ENCODE measurements around the gene ZSWIM8. TPM values are rescaled to one million over a fixed set of nuclear protein-coding genes. Genes with fewer than 3 reads are reported as not detected.
A peak's percentile ranks its signal among the peaks of the same experiment; 100 is the strongest.
"Not testable (repeated sequence)": the region's sequence is repeated elsewhere in the genome, so short reads cannot be mapped to it uniquely, and the experiment has no call there.

Gene ZSWIM8, protein sequence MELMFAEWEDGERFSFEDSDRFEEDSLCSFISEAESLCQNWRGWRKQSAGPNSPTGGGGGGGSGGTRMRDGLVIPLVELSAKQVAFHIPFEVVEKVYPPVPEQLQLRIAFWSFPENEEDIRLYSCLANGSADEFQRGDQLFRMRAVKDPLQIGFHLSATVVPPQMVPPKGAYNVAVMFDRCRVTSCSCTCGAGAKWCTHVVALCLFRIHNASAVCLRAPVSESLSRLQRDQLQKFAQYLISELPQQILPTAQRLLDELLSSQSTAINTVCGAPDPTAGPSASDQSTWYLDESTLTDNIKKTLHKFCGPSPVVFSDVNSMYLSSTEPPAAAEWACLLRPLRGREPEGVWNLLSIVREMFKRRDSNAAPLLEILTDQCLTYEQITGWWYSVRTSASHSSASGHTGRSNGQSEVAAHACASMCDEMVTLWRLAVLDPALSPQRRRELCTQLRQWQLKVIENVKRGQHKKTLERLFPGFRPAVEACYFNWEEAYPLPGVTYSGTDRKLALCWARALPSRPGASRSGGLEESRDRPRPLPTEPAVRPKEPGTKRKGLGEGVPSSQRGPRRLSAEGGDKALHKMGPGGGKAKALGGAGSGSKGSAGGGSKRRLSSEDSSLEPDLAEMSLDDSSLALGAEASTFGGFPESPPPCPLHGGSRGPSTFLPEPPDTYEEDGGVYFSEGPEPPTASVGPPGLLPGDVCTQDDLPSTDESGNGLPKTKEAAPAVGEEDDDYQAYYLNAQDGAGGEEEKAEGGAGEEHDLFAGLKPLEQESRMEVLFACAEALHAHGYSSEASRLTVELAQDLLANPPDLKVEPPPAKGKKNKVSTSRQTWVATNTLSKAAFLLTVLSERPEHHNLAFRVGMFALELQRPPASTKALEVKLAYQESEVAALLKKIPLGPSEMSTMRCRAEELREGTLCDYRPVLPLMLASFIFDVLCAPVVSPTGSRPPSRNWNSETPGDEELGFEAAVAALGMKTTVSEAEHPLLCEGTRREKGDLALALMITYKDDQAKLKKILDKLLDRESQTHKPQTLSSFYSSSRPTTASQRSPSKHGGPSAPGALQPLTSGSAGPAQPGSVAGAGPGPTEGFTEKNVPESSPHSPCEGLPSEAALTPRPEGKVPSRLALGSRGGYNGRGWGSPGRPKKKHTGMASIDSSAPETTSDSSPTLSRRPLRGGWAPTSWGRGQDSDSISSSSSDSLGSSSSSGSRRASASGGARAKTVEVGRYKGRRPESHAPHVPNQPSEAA (N-terminal part only)
- 10 to 100 TPM; 58.3 to 69.3 TPM for total RNA-seq

DNA sequence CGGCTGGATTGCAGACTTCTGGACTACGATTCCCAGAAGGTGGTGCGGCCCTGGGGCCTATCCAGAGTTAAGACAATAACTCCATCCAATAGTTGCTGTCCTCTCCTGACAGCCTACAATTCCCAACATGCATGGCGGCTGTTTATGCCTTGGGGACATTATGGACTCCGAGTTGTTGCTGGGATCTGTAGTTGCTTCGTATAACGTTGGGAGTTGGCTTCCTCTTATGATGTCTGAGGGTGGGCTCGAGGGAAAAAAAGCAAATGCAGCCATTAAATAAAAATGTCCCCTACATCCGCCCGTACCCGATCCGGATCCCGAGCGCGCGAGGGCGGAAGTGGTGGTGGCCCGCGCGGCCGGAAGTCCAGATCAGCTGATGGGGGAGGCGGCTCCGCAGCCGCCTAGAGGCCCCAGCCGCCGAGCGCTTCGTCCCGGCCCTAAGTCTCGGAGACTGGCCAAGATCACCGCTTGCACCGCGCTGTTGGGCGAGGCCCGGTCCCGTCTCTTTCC lies at the start of gene ZSWIM8:
ZSWIM8 (plus strand) TSS at position 396 of the 510 bp plus-strand sequence. CDS start 273 bp downstream, outside the sequence.
- no peaks in the 10 kb centered on the region for H3K9me3 Mint-ChIP-seq (ENCODE audit: insufficient read depth)
- ChIA-PET POLR2A (interaction anchor here (0.9 to 3.7 kb wide), 5 partner anchors 13 to 54 kb away, joined by 3 to 24 read pairs (median 14); partner anchors contain the start of gene SEC24C), CTCF (interaction anchor here (1.2 to 10.3 kb wide), 3 partner anchors 15 to 156 kb away, joined by 5 to 101 read pairs (median 9); a partner anchor contains a TSS)
- peak; percentile 86 for ATAC-seq
- H3K27ac Mint-ChIP-seq: peak within 1 kb of the TSS; percentile 99
- peak; percentile 92 for DNase-seq
- peaks cover 28% of the 10 kb centered on the region for H3K36me3 Mint-ChIP-seq (ENCODE audit: low read depth)
- H3K27me3 Mint-ChIP-seq (ENCODE audit: low read depth): no peaks in the 10 kb centered on the region
- peak within 1 kb of the TSS; percentile 98 for H3K4me3 Mint-ChIP-seq
- peaks cover 50% of the 10 kb centered on the region for H3K4me1 Mint-ChIP-seq (ENCODE audit: low read depth)

DNA sequence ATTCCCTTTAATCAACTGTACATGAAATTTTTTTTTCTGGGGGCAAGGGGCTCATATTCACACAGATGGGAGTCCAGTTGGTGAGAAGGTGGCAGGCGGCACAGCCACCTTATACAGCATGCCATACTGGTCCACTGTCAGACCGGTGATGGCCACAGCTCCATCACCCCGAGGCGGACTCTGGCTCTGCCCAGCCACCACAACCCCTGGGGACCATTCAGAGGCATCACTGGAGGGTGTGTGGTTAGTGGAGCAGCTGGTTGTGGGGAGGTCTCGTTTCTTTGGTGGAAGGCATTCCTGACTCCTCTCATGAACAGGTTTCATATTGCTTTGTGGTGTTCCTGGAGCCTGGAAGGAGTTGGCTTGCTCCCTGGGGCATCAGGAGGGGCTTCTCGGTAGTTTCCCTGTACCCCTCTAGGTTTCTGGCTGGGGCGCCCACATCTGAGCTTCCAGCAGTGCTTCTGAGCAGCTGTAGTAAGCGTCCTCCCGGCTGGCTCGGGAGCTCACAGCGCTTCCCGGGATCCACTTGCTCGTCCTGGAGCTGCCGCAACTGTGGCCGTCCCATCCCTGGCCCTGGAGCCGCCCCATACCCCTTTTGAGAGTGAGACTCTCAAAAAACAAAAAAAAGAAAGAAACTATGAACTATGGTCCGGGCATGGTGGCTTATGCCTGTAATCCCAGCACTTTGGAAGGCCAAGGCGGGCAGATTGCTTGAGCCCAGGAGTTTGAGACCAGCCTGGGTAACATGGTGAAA lies 44.7 kb upstream of the ZSWIM8 start:
- POLR2A ChIA-PET: interaction anchor here (1.6 kb wide), 1 partner anchor 10 kb away, joined by 4 read pairs; no protein-coding TSS in a partner anchor
- not testable (repeated sequence) for H3K27ac Mint-ChIP-seq, H3K4me3 Mint-ChIP-seq

DNA sequence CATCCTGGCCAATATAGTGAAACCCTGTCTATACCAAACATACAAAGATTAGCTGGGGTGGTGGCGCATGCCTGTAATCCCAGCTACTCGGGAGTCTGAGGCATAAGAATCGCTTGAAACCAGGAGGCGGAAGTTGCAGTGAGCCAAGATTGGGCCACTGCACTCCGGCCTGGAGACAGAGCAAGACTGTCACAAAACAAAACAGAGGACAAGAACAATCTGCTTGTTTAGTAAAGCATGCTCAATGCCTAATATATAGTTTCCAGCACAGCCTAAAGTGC lies 43.0 kb upstream of the ZSWIM8 start:
- H3K9me3 Mint-ChIP-seq (ENCODE audit: insufficient read depth): no peaks in the 10 kb centered on the region
- ChIA-PET POLR2A (interaction anchor here (1.9 to 2.1 kb wide), 3 partner anchors 12 to 40 kb away, joined by 8 to 27 read pairs (median 17); partner anchors contain the start of gene CHCHD1), CTCF (interaction anchor here (0.9 kb wide), 1 partner anchor 114 kb away, joined by 3 read pairs; no protein-coding TSS in a partner anchor)
- DNase-seq (no peak), ATAC-seq (no peak)
- H3K36me3 Mint-ChIP-seq (ENCODE audit: low read depth): peaks cover 28% of the 10 kb centered on the region
- H3K4me3 Mint-ChIP-seq: peak overlapping the region; percentile 99
- no peak overlapping the region for H3K27ac Mint-ChIP-seq
- H3K27me3 Mint-ChIP-seq (ENCODE audit: low read depth): no peaks in the 10 kb centered on the region
- H3K4me1 Mint-ChIP-seq (ENCODE audit: low read depth): peaks cover 27% of the 10 kb centered on the region

More for the DNA sequence above, 44.7 kb upstream of the ZSWIM8 start:
- H3K27me3 Mint-ChIP-seq (ENCODE audit: low read depth); CTCF ChIA-PET; ATAC-seq; H3K9me3 Mint-ChIP-seq (ENCODE audit: insufficient read depth); DNase-seq: not testable (repeated sequence)
- Mint-ChIP-seq H3K4me1 (ENCODE audit: low read depth) (peaks cover 16% of the 10 kb centered on the region), H3K36me3 (ENCODE audit: low read depth) (peaks cover 20% of the 10 kb centered on the region)

DNA sequence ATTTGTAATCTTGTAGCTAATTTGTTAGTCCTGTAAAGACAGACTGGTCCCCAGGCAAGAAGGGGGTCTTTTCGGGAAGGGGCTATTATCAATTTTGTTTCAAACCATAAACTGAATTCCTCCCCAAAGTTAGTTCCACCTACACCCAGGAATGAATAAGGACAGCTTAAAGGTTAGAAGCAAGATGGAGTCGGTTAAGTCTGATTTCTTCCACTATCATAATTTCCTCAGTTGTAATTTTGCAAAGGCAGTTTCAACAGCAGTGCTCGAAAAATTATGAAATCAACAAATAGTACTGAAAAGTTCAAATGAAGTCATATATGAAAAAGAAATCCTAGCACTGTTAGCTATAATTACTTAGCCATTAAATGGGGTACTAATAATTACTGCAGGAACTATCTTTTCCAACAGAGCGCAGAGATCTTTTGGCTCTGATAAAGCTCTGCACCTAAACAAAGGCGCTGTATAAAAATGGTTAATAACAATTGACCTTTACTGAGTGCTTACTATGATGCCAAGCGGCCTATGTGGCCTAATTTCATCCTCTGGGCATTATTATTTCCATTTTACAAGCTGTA lies 42.0 kb upstream of the ZSWIM8 start:
- H3K36me3 Mint-ChIP-seq (ENCODE audit: low read depth): peaks cover 25% of the 10 kb centered on the region

DNA sequence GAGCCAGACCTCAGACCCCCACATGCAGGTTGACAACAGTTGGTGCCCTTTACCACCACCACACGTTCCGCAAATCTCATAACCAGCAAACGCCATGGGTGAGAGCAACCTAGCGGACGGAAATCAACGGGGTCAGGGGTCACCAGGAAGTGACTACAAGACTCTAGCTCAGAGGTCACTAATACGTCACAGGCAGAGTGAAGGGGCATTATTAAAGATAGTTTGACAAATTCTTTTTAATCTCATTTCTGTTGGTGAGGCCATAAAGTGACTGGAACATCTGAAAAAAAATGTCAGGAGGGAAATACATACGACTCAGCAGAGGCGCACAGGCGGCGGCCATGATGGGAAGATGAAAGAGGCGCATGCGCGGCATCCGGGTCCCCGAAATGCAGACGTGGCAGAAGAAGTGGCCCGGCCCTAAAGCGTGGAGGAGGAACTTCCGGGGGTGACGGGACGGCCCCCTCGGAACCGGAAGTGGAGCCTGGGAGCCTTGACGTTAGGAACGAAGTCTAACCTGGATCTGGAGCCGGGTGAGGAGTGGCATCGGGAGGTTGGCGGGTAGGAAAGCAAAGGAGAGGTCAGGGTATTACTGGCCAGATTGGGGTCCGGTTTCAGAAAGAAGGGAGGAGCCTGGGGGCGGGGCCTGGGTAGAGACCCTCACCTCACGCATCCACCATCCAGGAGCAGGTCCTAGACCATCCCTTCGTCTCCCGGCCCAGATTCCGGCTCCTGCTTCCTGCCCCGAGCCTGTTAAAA lies 41.3 kb upstream of the ZSWIM8 start, which contains the start of gene SEC24C:
SEC24C (plus strand) TSS at position 468 of the 759 bp plus-strand sequence. CDS start 2,461 bp downstream, outside the sequence.
- H3K9me3 Mint-ChIP-seq (ENCODE audit: insufficient read depth): no peaks in the 10 kb centered on the region
- H3K4me3 Mint-ChIP-seq: peak within 1 kb of the TSS; percentile 99
- CTCF ChIA-PET: interaction anchor here (0.8 to 2.4 kb wide), 10 partner anchors 12 to 215 kb away, joined by 3 to 13 read pairs (median 4); a partner anchor contains a TSS
- DNase-seq (peak; percentile 97), ATAC-seq (peak; percentile 95)
- H3K27ac Mint-ChIP-seq: peak within 1 kb of the TSS; percentile 100
- H3K27me3 Mint-ChIP-seq (ENCODE audit: low read depth): no peaks in the 10 kb centered on the region
- peaks cover 28% of the 10 kb centered on the region for H3K36me3 Mint-ChIP-seq (ENCODE audit: low read depth)
- H3K4me1 Mint-ChIP-seq (ENCODE audit: low read depth): peaks cover 30% of the 10 kb centered on the region
- POLR2A ChIA-PET: interaction anchor here (0.5 to 2.7 kb wide), 14 partner anchors 9 to 131 kb away, joined by 3 to 27 read pairs (median 8); partner anchors contain the start of genes CHCHD1 and ZSWIM8

More for the DNA sequence above, 42.0 kb upstream of the ZSWIM8 start:
- POLR2A ChIA-PET: interaction anchor here (0.7 to 2.7 kb wide), 10 partner anchors 8 to 132 kb away, joined by 3 to 27 read pairs (median 8); partner anchors contain the start of genes CHCHD1 and ZSWIM8
- CTCF ChIA-PET: interaction anchor here (0.8 to 2.4 kb wide), 11 partner anchors 13 to 215 kb away, joined by 3 to 13 read pairs (median 4); a partner anchor contains a TSS
- no peak for ATAC-seq
- peaks cover 27% of the 10 kb centered on the region for H3K4me1 Mint-ChIP-seq (ENCODE audit: low read depth)
- H3K27ac Mint-ChIP-seq: peak overlapping the region; percentile 100
- no peaks in the 10 kb centered on the region for H3K27me3 Mint-ChIP-seq (ENCODE audit: low read depth)
- peak overlapping the region; percentile 99 for H3K4me3 Mint-ChIP-seq
- DNase-seq: no peak
- H3K9me3 Mint-ChIP-seq (ENCODE audit: insufficient read depth): no peaks in the 10 kb centered on the region

DNA sequence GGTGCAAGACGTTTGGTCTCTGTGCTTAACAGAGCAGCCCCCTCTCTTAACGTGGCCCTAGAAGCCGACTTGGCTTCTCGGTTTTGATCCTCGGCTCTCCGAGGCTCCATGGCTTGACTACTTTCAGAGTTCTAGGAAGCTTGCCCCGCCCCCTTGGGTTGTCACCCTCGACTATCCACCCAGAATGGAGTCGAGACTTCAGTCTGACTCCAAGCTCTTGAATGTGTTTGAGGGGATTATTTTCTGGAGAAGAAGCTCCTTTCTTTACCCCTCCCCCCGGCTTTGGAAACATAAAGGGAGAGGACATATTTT lies 40.8 kb upstream of the ZSWIM8 start:
- peaks cover 32% of the 10 kb centered on the region for H3K4me1 Mint-ChIP-seq (ENCODE audit: low read depth)
- CTCF ChIA-PET: interaction anchor here (1.4 to 2.4 kb wide), 3 partner anchors 14 to 135 kb away, joined by 6 to 11 read pairs (median 7); no protein-coding TSS in a partner anchor
- peak overlapping the region; percentile 100 for H3K27ac Mint-ChIP-seq

DNA sequence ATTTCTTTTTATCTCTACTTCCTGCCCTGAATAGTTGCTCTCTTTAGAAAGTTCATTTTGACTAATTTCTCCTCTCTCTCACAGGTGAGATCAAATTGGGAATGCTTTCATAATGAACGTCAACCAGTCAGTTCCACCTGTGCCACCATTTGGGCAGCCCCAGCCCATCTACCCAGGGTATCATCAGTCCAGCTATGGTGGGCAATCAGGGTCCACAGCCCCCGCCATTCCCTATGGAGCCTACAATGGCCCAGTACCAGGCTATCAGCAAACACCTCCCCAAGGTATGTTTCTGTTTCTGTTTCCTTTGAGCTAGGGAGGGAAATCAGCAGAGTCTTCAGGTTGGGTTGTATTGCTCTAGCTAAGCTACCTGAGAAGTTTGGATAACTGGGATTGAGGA lies 38.7 kb upstream of the ZSWIM8 start:
- Mint-ChIP-seq H3K4me1 (ENCODE audit: low read depth) (peaks cover 40% of the 10 kb centered on the region), H3K9me3 (ENCODE audit: insufficient read depth) (no peaks in the 10 kb centered on the region), H3K36me3 (ENCODE audit: low read depth) (peaks cover 48% of the 10 kb centered on the region), H3K27ac (peak overlapping the region; percentile 61), H3K27me3 (ENCODE audit: low read depth) (no peaks in the 10 kb centered on the region), H3K4me3 (peak overlapping the region; percentile 26)
- DNase-seq (no peak), ATAC-seq (no peak)
- CTCF ChIA-PET: no interaction called here
- POLR2A ChIA-PET: interaction anchor here (0.6 kb wide), 1 partner anchor 133 kb away, joined by 5 read pairs; no protein-coding TSS in a partner anchor

More for the DNA sequence above, 40.8 kb upstream of the ZSWIM8 start:
- ATAC-seq (peak; percentile 43), DNase-seq (peak; percentile 64)
- H3K9me3 Mint-ChIP-seq (ENCODE audit: insufficient read depth): no peaks in the 10 kb centered on the region
- H3K4me3 Mint-ChIP-seq: peak overlapping the region; percentile 99
- H3K36me3 Mint-ChIP-seq (ENCODE audit: low read depth): peaks cover 31% of the 10 kb centered on the region
- POLR2A ChIA-PET: interaction anchor here (0.9 to 2.7 kb wide), 6 partner anchors 14 to 104 kb away, joined by 3 to 23 read pairs (median 10); partner anchors contain the start of gene ZSWIM8
- H3K27me3 Mint-ChIP-seq (ENCODE audit: low read depth): no peaks in the 10 kb centered on the region

DNA sequence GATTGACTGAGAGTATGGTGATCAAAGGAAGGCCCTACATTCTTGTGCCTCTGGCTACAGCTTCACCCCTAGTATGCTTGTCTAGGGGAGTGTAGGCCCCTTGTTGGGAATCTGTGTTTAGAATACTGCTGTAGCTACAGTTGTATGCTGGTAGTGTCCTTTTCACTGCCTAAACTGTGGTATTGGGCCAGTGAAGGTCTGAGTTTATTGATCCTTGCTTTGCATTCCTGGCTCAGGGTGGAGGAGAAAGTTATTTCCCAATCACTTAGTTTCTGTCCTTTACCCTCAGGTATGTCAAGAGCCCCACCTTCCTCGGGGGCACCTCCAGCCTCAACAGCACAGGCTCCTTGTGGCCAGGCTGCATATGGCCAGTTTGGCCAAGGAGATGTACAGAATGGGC lies 34.6 kb upstream of the ZSWIM8 start:
- POLR2A ChIA-PET: interaction anchor here (1.8 kb wide), 1 partner anchor 15 kb away, joined by 4 read pairs; no protein-coding TSS in a partner anchor

DNA sequence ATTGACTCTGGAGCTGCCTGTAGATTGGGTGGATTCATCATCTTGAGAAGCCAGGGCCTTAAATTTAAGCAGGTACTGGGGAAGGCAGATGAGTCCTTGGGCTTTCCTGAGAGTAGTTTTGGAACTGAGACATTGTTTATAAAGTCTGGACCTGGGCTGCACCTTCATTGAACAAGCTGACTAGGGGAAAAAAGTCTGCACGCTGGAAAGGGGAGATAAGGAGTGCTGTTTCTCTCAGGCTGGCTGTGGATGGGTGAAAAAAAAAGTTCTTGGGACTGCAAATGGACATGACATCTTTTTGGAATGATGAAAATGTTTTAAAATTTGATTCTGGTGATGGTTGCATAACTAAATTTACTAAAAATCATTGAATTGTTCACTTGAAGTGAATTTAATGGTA lies 29.2 kb upstream of the ZSWIM8 start:
- ATAC-seq (no peak), DNase-seq (no peak)
- peaks cover 61% of the 10 kb centered on the region for H3K36me3 Mint-ChIP-seq (ENCODE audit: low read depth)
- no peak overlapping the region for H3K4me3 Mint-ChIP-seq
- no peaks in the 10 kb centered on the region for H3K9me3 Mint-ChIP-seq (ENCODE audit: insufficient read depth)
- peaks cover 36% of the 10 kb centered on the region for H3K4me1 Mint-ChIP-seq (ENCODE audit: low read depth)
- ChIA-PET CTCF (interaction anchor here (0.8 to 1.0 kb wide), 2 partner anchors 13 to 15 kb away, joined by 3 read pairs; no protein-coding TSS in a partner anchor), POLR2A (interaction anchor here (0.6 to 1.4 kb wide), 3 partner anchors 12 to 340 kb away, joined by 3 to 4 read pairs (median 4); no protein-coding TSS in a partner anchor)
- H3K27me3 Mint-ChIP-seq (ENCODE audit: low read depth): no peaks in the 10 kb centered on the region
- H3K27ac Mint-ChIP-seq: peak overlapping the region; percentile 6

More for the DNA sequence above, 34.6 kb upstream of the ZSWIM8 start:
- DNase-seq: no peak
- H3K27me3 Mint-ChIP-seq (ENCODE audit: low read depth): no peaks in the 10 kb centered on the region
- ATAC-seq: no peak
- peaks cover 56% of the 10 kb centered on the region for H3K36me3 Mint-ChIP-seq (ENCODE audit: low read depth)
- H3K27ac Mint-ChIP-seq: no peak overlapping the region
- peaks cover 23% of the 10 kb centered on the region for H3K4me1 Mint-ChIP-seq (ENCODE audit: low read depth)
- CTCF ChIA-PET: no interaction called here
- H3K4me3 Mint-ChIP-seq: no peak overlapping the region
- no peaks in the 10 kb centered on the region for H3K9me3 Mint-ChIP-seq (ENCODE audit: insufficient read depth)

Data from activated CD8-positive, alpha-beta T cell treated with anti-CD3 and anti-CD28 coated beads, Interleukin-2, amount 10 ng/mL, durations not matched to agents 7 days and 5 days (primary cell).